ENCODE data around the gene SLC6A6. TPM values are rescaled to one million over a fixed set of nuclear protein-coding genes. Genes with fewer than 3 reads are reported as not detected.

Gene SLC6A6
- total and polyA plus RNA-seq, 2 donors (not counting 1 experiment from before 2014, with no cell fraction given), result 8.9 to 24.0 TPM

DNA sequence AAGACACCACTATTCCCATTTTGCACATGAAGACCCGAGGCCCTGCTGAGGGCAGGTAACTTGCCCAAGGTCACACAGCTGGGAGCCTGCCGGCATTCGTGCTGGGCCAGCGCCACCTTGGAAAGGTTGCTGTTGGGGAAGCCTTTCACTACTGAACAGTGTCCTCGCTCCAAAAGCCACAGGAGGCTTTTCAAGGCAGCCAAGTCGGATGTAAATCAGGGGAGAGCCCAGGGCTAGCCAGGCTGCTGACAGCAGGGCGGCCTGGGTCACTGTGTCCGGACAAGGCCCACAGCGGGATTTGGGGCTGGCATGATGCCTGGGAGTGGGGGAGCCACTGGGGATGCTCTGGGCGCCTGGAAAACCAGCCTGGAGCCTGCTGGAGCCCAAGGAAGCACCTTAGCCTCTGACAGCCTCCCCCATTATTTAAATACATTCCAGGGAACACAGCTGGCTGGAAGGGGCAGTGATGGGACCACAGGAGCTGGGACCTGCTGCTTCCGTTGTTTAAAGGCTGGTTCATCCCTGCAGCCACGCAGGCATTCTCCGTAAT is 10.5 kb downstream of the SLC6A6 start:
- no peak overlapping the region for H3K4me2 ChIP-seq (ENCODE audit: extremely low read depth, insufficient read depth, low read length)
- H3K9ac ChIP-seq (ENCODE audit: insufficient read depth, low read length), result no peak overlapping the region
- H3K36me3 ChIP-seq (ENCODE audit: control insufficient read depth, insufficient read depth, low read length), result no peaks in the 10 kb centered on the region

GRCh38 chr3:14413381-14414071 is 11.1 kb downstream of the SLC6A6 start:
- no peak for TF ChIP-seq EZH2 (IDR thresholded peaks at IDR 0.05; ENCODE audit: low read length, missing control alignments)
- TF ChIP-seq, protein P1, sequence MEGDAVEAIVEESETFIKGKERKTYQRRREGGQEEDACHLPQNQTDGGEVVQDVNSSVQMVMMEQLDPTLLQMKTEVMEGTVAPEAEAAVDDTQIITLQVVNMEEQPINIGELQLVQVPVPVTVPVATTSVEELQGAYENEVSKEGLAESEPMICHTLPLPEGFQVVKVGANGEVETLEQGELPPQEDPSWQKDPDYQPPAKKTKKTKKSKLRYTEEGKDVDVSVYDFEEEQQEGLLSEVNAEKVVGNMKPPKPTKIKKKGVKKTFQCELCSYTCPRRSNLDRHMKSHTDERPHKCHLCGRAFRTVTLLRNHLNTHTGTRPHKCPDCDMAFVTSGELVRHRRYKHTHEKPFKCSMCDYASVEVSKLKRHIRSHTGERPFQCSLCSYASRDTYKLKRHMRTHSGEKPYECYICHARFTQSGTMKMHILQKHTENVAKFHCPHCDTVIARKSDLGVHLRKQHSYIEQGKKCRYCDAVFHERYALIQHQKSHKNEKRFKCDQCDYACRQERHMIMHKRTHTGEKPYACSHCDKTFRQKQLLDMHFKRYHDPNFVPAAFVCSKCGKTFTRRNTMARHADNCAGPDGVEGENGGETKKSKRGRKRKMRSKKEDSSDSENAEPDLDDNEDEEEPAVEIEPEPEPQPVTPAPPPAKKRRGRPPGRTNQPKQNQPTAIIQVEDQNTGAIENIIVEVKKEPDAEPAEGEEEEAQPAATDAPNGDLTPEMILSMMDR (conservative IDR thresholded peaks at IDR 0.05 in 1 of 2, IDR thresholded peaks at IDR 0.05 in 1 of 2; ENCODE audit: low read depth in 1 of 2, low read length in 2 of 2), result no peak
- Histone ChIP-seq H3K27ac (ENCODE audit: insufficient read depth, low read length) (no peak overlapping the region), H3K4me3 (replicated peaks in 1 of 4; ENCODE audit: control extremely low read depth in 1 of 4, insufficient read depth in 1 of 4, low read depth in 3 of 4, low read length in 4 of 4) (no peak overlapping the region), H3K9ac (ENCODE audit: insufficient read depth, low read length) (no peak overlapping the region), H3K79me2 (ENCODE audit: control insufficient read depth, insufficient read depth, low read length) (peaks cover 11% of the 10 kb centered on the region), H3K4me2 (ENCODE audit: extremely low read depth, insufficient read depth, low read length) (peak overlapping the region; percentile 44), H3K36me3 (ENCODE audit: control insufficient read depth, insufficient read depth, low read length) (no peaks in the 10 kb centered on the region), H2AFZ (ENCODE audit: low read length) (no peak overlapping the region), H4K20me1 (ENCODE audit: control insufficient read depth, extremely low read depth, insufficient read depth, low read length) (no peaks in the 10 kb centered on the region), H3K4me1 (ENCODE audit: control insufficient read depth, extremely low read depth, insufficient read depth, low read length) (peaks cover 17% of the 10 kb centered on the region), H3K9me3 (ENCODE audit: control insufficient read depth, insufficient read depth, low read depth, low read length) (no peaks in the 10 kb centered on the region), H3K27me3 (ENCODE audit: control insufficient read depth, insufficient read depth, low read length) (no peaks in the 10 kb centered on the region)
- peak; percentile 35 to 52 for DNase-seq (ENCODE audit: low read depth in 2 of 2)

More for the DNA sequence above, 10.5 kb downstream of the SLC6A6 start:
- Histone ChIP-seq H3K79me2 (ENCODE audit: control insufficient read depth, insufficient read depth, low read length) (peaks cover 11% of the 10 kb centered on the region), H3K4me1 (ENCODE audit: control insufficient read depth, extremely low read depth, insufficient read depth, low read length) (peaks cover 17% of the 10 kb centered on the region), H3K27ac (ENCODE audit: insufficient read depth, low read length) (no peak overlapping the region), H3K4me3 (replicated peaks in 1 of 4; ENCODE audit: control extremely low read depth in 1 of 4, insufficient read depth in 1 of 4, low read depth in 3 of 4, low read length in 4 of 4) (no peak overlapping the region), H3K27me3 (ENCODE audit: control insufficient read depth, insufficient read depth, low read length) (no peaks in the 10 kb centered on the region), H4K20me1 (ENCODE audit: control insufficient read depth, extremely low read depth, insufficient read depth, low read length) (no peaks in the 10 kb centered on the region), H3K9me3 (ENCODE audit: control insufficient read depth, insufficient read depth, low read depth, low read length) (no peaks in the 10 kb centered on the region), H2AFZ (ENCODE audit: low read length) (no peak overlapping the region)
- no peak for DNase-seq (ENCODE audit: low read depth in 2 of 2)
- TF ChIP-seq EZH2 (IDR thresholded peaks at IDR 0.05; ENCODE audit: low read length, missing control alignments), result no peak
- TF ChIP-seq, protein P1 (conservative IDR thresholded peaks at IDR 0.05 in 1 of 2, IDR thresholded peaks at IDR 0.05 in 1 of 2; ENCODE audit: low read depth in 1 of 2, low read length in 2 of 2), result no peak

DNA sequence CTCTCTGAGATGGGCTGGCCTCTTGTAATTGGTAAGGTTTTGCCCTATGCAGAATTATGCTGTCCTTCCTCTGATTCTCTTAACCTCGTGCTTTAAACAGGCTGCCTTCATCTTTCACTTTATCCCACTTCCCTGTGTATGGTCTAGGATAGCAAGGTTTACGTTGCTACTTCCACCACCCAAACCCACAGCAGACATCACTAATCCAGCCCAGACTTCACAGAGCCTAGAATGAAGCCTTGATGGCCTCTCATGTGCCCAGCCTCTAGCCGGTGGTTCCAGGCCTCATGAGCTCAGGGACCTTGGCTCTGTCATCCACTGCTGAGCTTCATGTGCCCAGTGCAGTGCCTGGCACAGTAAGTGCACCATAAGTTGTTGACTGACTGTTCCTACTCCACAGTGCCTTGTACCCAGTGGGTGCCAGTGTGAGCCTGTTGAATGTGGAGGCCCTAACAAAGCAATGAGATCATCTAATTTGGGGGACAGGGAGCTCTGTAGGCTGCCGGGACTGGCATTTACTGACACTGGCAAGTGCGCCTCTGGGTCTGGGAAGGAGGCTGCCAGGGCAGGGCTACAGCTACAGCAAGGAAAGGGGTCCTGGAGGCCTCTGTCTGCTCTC is 12.5 kb downstream of the SLC6A6 start:
- DNase-seq (ENCODE audit: low read depth in 2 of 2), result no peak
- no peak overlapping the region for H3K27ac ChIP-seq (ENCODE audit: insufficient read depth, low read length)
- no peaks in the 10 kb centered on the region for H4K20me1 ChIP-seq (ENCODE audit: control insufficient read depth, extremely low read depth, insufficient read depth, low read length)
- H3K79me2 ChIP-seq (ENCODE audit: control insufficient read depth, insufficient read depth, low read length), result peaks cover 8% of the 10 kb centered on the region
- no peaks in the 10 kb centered on the region for H3K9me3 ChIP-seq (ENCODE audit: control insufficient read depth, insufficient read depth, low read depth, low read length)
- peaks cover 17% of the 10 kb centered on the region for H3K4me1 ChIP-seq (ENCODE audit: control insufficient read depth, extremely low read depth, insufficient read depth, low read length)
- no peaks in the 10 kb centered on the region for H3K36me3 ChIP-seq (ENCODE audit: control insufficient read depth, insufficient read depth, low read length)
- H3K9ac ChIP-seq (ENCODE audit: insufficient read depth, low read length), result no peak overlapping the region
- no peak for TF ChIP-seq EZH2 (IDR thresholded peaks at IDR 0.05; ENCODE audit: low read length, missing control alignments)
- TF ChIP-seq, protein P1 (conservative IDR thresholded peaks at IDR 0.05 in 1 of 2, IDR thresholded peaks at IDR 0.05 in 1 of 2; ENCODE audit: low read depth in 1 of 2, low read length in 2 of 2), result no peak
- H2AFZ ChIP-seq (ENCODE audit: low read length), result no peak overlapping the region
- no peak overlapping the region for H3K4me2 ChIP-seq (ENCODE audit: extremely low read depth, insufficient read depth, low read length)
- no peak overlapping the region for H3K4me3 ChIP-seq (replicated peaks in 1 of 4; ENCODE audit: control extremely low read depth in 1 of 4, insufficient read depth in 1 of 4, low read depth in 3 of 4, low read length in 4 of 4)
- H3K27me3 ChIP-seq (ENCODE audit: control insufficient read depth, insufficient read depth, low read length), result no peaks in the 10 kb centered on the region
